ENCODE data around the gene AGBL4.

The AGBL4 gene

DNA sequence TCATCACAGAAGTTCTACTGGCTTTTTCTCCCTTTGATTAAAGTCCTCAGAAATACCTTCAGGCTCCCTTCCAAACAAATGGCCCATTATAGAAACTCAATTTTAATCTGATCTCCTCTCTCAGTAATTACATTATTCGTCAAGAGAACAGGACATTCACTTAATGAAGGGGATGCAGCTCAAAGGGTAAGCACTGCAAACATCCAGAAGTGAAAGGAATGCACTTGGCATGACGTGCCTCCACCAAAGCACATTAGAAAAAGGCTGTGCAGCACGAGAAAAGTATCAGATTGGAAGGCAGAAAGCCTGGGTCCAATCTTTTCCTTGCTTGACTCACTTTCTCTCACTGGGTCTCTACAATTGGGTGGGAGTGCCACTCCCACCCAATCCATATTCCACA lies 1024.4 kb downstream of the AGBL4 start:
- no peak for DNase-seq

- no peak for DNase-seq
Measured at GRCh38 chr1:48996311-48996710, 1027.4 kb downstream of the AGBL4 start.

DNA sequence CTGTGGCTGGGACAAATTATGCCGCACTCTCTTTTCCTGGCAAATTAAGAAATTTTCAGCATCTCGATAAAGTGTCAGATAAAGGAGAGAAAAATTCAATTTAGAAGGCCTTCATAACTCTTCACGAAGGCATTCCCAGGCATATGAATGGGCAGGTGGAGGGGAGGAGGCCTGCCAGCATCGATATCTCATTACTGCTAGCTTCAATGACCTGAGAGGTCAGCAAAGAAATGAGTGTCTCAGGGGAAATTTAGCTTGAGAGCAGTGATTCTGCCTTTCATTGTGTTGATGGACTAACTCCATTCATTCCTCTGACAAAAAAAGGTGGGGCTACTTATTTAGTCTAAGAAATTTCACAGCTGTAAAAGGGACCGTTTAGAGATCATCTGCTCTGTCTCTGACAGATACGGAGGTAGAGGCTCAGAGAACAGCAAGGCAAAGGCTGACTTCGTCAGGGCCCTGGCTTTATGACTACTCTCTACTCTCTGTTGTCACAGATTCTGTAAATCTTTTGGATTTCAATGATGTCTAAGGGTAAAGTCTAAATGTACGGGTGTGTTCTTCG lies 1035.0 kb downstream of the AGBL4 start:
- no peak for DNase-seq

DNA sequence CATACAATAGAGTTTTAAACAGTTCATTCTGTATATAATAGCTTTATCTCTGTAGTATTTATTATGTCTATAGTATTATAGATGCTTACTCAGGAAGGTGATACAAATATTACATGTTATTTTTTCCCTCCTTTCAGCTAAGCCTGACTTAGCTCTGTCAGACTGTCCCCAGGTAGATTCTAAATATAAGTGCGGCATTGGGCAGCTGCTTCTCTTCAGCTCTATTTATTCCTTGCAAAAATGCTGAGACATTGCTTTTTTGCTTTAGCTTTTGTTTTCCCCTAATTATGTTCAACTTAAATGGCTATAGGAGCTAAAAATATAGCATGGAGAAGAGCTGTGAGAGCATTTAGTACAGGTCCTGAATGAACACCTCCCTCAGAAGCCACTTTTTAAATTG lies 1043.8 kb downstream of the AGBL4 start:
- DNase-seq, result no peak

- DNase-seq, result no peak
Measured at GRCh38 chr1:48978413-48978812, 1045.3 kb downstream of the AGBL4 start.

GRCh38 chr1:48977273-48977672 lies 1046.5 kb downstream of the AGBL4 start:
- DNase-seq, result no peak

DNA sequence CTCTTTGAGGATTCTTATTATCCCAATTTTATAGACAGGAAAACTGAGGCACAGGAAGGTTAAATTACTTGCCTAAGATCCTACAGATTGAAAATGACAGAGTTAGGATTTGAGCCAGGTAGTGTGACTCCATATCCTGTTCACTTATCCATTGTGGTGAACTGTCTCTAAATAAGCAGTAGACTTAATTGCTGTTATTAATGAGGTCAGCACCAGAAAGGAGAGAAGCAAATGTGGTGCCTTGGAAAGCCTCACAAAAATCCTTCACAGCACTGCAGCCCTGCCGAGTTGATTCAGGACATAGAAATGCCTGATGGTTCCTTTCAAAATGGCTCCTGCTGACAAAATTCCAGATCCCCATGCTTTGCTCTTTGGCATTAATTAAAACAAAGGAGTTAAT lies 1053.8 kb downstream of the AGBL4 start:
- DNase-seq, result no peak

- no peak for DNase-seq
Measured at GRCh38 chr1:48967318-48967717, 1056.4 kb downstream of the AGBL4 start.

DNA sequence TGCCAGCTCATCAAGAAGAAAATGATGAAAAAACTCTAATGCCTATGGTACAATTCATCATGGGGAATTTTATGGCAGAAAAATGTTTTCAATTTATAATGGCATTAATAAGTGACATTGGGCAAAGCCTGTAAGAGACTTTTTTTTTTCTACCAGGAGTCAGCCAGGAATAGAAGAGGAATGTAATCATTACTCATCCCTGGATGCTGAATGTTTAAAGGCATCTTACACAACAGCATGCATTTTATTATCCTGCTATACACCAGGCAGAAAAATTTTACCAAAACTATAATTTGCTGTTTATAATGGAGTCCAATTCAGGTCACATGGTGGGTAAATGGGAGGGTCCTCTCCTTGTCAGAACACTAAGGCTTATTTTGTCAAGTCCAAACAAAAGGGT lies 1057.2 kb downstream of the AGBL4 start:
- no peak for DNase-seq

- DNase-seq, result no peak
Measured at GRCh38 chr1:48960320-48960719, 1063.4 kb downstream of the AGBL4 start.

GRCh38 chr1:48955774-48956173 lies 1068.0 kb downstream of the AGBL4 start:
- no peak for DNase-seq

DNA sequence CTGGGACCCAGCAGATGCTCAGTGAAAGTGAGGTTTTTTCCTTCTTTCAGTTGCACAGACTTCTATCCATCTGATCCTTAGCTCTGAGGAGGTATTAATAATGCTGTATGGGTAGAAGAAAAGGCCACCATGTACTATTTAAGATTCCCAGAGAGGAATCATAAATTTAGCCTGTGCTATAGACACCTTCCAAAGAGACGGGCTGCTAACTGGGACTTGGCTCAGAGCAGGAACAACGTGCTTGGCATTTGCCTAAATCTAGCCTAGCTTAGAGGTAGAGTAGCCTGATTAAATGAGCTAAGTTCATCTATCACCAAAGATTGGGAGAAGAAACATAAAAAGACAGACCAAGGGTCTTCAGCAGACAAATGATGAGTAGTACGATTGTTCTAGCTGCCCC lies 1070.1 kb downstream of the AGBL4 start:
- no peak for DNase-seq

GRCh38 chr1:48948562-48948961 lies 1075.2 kb downstream of the AGBL4 start:
- no peak for DNase-seq

DNA sequence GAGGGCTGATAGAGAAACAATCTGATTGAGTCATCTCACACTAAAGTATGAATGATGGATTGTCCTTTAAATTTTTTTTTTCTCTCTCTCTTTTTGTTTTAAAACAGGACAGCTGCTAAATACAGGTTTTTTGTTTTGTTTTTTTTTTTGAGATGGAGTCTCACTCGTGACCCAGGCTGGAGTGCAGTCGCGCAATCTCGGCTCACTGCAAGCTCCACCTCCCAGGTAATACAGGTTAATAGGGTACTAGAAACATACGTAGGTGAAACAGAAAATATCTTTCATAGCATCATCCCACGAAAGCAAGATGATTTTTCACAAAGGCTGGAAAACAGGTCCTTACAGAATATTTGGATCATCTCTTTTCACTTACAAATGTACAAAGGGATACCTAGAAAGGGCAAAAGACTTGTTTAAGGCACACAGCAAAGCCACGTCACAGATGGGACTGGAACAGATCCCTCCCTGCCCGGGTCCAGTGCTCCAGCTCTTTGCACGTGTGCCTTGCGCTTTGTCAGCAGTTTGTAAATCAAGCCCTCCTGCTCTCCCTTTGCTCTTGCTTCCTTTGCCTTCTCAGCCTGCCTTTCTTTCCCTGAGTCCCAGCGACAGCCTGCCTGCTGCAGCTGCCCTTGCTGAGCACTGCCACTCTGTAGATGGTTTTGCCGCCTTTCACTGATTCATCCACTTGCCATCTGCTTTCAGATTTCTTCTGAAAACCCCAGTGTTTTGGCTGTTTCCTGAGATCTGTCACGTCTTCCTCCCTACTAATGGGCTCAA lies 1075.8 kb downstream of the AGBL4 start:
- DNase-seq, result no peak

GRCh38 chr1:48946070-48946469 lies 1077.7 kb downstream of the AGBL4 start:
- DNase-seq, result no peak

DNA sequence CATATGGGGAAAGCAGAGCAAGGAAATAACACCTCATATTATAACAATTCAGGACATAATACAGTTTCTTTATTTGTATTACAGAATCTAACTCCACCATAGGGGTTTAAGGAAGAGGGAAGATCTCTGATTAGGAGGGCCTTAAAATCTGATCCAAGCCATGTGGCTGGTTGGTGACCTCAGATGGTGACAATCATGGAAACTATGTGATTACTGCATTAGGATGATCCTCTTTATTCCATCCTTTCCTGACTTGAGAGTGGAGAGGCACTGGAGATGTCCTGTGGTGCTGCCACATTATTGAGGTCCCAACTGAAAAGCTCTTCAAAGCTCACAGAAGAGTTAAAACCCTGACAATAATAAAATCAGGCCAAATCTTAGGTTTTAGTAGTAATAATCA lies 1078.9 kb downstream of the AGBL4 start:
- DNase-seq, result no peak

- DNase-seq, result no peak
Measured at GRCh38 chr1:48943826-48944225, 1079.9 kb downstream of the AGBL4 start.

- no peak for DNase-seq
Measured at GRCh38 chr1:48943393-48943792, 1080.4 kb downstream of the AGBL4 start.

- DNase-seq, result no peak
Measured at GRCh38 chr1:48940962-48941732, 1082.6 kb downstream of the AGBL4 start.

DNA sequence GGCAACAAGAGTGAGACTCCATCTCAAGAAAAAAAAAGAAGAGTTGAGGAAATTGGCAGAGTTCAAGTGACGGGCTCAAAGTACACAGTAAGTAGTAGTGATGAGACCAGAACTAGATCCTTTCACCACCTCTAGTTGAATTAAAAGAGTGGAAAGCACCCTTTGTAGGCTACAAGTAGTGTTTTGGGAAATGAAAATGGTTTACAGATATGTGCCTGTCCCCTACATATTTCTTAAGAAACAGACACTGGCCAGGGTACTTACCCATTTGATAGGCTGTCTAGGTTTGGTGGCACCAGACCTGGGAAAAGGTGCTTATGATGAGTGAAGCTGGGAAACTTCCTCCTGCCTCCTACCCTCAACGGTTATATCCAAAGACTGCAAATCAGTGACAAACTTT lies 1083.4 kb downstream of the AGBL4 start:
- no peak for DNase-seq

DNA sequence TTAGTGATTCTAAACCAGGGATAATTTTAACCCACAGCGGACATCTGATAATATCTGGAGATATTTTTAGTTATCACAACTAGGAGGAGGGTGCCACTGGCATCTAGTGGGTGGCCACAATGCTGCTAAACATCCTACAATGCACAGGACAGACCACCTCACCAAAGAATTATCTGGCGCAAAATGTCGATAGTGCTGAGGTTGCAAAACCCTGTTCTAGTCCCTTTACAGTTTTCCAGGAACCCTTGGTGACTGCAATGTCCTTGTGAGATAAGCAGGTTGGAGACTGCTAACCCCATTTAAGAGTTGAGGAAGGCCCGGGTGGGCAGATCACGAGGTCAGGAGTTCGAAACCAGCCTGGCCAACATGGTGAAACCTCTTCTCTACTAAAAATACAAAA lies 1083.9 kb downstream of the AGBL4 start:
- no peak for DNase-seq

GRCh38 chr1:48939042-48939441 lies 1084.7 kb downstream of the AGBL4 start:
- DNase-seq, result no peak

DNA sequence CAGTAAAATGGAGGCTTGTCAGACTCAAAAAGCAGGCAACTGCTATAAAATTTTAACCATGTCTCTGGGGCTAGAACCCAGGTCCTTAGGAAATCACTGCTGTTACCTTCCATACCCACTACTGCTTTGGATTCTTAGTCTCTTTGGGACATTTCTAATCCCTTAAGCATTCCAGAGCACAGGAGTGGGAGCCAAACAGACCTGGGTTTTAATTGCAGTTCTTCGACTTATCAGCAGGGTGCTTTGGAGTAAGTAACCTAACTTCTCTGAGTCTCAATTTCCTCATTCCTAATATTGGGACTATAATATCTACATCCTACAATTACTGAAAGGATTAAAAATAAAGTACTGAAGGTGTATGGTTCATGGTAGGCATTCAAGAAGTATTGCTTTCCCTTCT lies 1086.0 kb downstream of the AGBL4 start:
- no peak for DNase-seq

DNA sequence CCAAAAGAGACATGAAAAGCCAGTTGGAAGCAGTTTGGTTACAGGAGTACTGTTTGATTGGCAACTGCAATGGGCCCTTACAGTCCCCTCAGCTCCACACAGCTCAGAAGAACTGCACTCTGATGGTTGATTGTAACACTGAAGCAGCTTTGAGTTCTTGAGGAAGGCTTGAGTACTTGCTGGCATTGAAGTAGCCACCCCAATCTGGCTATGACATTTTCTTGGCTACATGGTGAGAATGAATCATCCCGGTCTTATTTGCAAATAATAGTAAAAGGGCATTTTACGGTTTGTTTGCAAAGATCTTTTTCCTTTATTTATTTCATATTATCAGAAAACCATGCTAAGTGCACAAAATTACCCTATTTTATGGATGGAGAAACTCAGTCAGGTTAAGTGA lies 1087.3 kb downstream of the AGBL4 start:
- no peak for DNase-seq

All from NK-92 treated with Interleukin-12 subunit alpha and Interleukin-12 subunit beta, amount 100 ng/mL, for 24 hours (cell line).